PFSK-1 (cell line): Measurements from ENCODE around the gene FZD1.

ENCODE experiments used
- TAF1 ChIP-seq: IDR thresholded peaks from 2 replicates; pipeline ENCODE4 v1.6.1; 2012; ENCODE audit warnings: low read length, control low read depth, borderline replicate concordance; ENCODE audit not compliant: insufficient read depth
- TF ChIP-seq, protein P1 (sequence below), 2 experiments: IDR thresholded peaks; 2 replicates each; pipeline versions ENCODE4 v1.6.1 to v1.8.0; 2011 to 2012; ENCODE audit warnings: low read depth in 2 of 2, low read length in 2 of 2, control low read depth in 1 of 2, inconsistent platforms in 1 of 2, mild to moderate bottlenecking in 1 of 2, moderate library complexity in 1 of 2; ENCODE audit not compliant: insufficient read depth in 1 of 2

- TF ChIP-seq TAF1 = no peak
- TF ChIP-seq, protein P1, sequence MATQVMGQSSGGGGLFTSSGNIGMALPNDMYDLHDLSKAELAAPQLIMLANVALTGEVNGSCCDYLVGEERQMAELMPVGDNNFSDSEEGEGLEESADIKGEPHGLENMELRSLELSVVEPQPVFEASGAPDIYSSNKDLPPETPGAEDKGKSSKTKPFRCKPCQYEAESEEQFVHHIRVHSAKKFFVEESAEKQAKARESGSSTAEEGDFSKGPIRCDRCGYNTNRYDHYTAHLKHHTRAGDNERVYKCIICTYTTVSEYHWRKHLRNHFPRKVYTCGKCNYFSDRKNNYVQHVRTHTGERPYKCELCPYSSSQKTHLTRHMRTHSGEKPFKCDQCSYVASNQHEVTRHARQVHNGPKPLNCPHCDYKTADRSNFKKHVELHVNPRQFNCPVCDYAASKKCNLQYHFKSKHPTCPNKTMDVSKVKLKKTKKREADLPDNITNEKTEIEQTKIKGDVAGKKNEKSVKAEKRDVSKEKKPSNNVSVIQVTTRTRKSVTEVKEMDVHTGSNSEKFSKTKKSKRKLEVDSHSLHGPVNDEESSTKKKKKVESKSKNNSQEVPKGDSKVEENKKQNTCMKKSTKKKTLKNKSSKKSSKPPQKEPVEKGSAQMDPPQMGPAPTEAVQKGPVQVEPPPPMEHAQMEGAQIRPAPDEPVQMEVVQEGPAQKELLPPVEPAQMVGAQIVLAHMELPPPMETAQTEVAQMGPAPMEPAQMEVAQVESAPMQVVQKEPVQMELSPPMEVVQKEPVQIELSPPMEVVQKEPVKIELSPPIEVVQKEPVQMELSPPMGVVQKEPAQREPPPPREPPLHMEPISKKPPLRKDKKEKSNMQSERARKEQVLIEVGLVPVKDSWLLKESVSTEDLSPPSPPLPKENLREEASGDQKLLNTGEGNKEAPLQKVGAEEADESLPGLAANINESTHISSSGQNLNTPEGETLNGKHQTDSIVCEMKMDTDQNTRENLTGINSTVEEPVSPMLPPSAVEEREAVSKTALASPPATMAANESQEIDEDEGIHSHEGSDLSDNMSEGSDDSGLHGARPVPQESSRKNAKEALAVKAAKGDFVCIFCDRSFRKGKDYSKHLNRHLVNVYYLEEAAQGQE (IDR thresholded peaks at IDR 0.05; ENCODE audit: insufficient read depth in 1 of 2, low read depth in 2 of 2, low read length in 2 of 2) = no peak
Measured at GRCh38 chr7:91233212-91233611, 31.0 kb upstream of the FZD1 start.
